ENCODE results near the gene UNC5A. TPM values are rescaled to one million over a fixed set of nuclear protein-coding genes. Genes with fewer than 3 reads are reported as not detected.

Gene UNC5A
- total RNA-seq, 2 donors from 2014 or later = 0.89 to 1.4 TPM

- peaks cover 10% of the 10 kb centered on the region for H3K4me1 Mint-ChIP-seq
- Histone ChIP-seq H3K4me3 (ENCODE audit: low read length) (no peak overlapping the region), H3K27ac (ENCODE audit: low read depth, low read length) (no peak overlapping the region), H3K4me1 (ENCODE audit: control insufficient read depth, insufficient read depth, low read length) (no peaks in the 10 kb centered on the region), H3K9me3 (ENCODE audit: control insufficient read depth, low read length) (peaks cover 9% of the 10 kb centered on the region), H3K36me3 (ENCODE audit: control insufficient read depth, insufficient read depth, low read length) (no peaks in the 10 kb centered on the region), H3K27me3 (ENCODE audit: control insufficient read depth, insufficient read depth, low read length, poor library complexity, severe bottlenecking) (no peaks in the 10 kb centered on the region), H3K9ac (ENCODE audit: extremely low read depth, low read length, poor library complexity, severe bottlenecking) (no peak overlapping the region)
- H3K27me3 Mint-ChIP-seq (ENCODE audit: insufficient read depth) = peaks cover 7% of the 10 kb centered on the region
- H3K9me3 Mint-ChIP-seq = no peaks in the 10 kb centered on the region
- no peak for TF ChIP-seq CTCF (conservative IDR thresholded peaks at IDR 0.05)
- no peak overlapping the region for H3K4me3 Mint-ChIP-seq
- 81 to 92% methylated on average over 5 to 8 of the region's 8 CpGs for WGBS, 2 experiments (ENCODE audit: insufficient coverage in 1 of 2, insufficient read length in 1 of 2)
- no peak for DNase-seq
- H3K36me3 Mint-ChIP-seq (ENCODE audit: low read depth) = no peaks in the 10 kb centered on the region
- no peak overlapping the region for H3K27ac Mint-ChIP-seq
These were observed 39.9 kb upstream of the UNC5A start for GRCh38 chr5:176770431-176770830.

DNA sequence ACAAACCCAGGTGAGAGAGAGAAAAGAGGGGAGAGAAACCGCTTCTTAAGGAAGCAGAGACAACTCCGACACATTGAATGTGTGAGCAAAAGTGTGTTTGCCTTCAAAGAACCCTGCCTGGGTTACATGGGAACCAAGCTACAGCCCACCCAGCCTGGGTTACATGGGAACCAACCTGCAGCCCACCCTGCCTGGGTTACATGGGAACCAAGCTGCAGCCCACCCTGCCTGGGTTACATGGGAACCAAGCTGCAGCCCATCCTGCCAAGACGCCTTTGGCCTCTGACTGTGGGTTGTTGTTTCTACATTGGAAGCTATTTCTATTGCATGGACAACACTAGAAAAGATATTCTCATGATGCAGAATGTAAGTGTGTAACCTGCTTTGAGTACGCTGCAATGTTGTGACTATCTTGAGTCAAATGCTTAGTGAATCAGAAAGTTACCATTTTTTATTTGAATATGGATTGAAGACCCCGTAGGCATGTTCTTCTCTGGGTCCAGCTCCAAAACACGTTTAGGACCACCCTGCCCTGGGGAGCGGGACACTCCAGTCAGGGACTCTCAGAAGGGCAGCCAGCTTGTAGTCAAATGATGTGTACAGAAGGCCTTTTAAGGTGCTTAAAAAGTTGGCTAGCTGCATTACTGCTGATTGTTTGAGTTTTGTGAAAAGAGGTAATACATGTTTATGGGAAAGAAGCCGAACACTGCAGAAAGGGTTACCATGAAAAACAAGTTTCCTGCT, 39.1 kb upstream of the UNC5A start:
- no peaks in the 10 kb centered on the region for H3K36me3 ChIP-seq (ENCODE audit: control insufficient read depth, insufficient read depth, low read length)
- no peak overlapping the region for H3K9ac ChIP-seq (ENCODE audit: extremely low read depth, low read length, poor library complexity, severe bottlenecking)
- DNase-seq = peak; percentile 28
- H3K9me3 ChIP-seq (ENCODE audit: control insufficient read depth, low read length) = peaks cover 2% of the 10 kb centered on the region
- H3K4me3 ChIP-seq (ENCODE audit: low read length) = no peak overlapping the region
- H3K4me1 ChIP-seq (ENCODE audit: control insufficient read depth, insufficient read depth, low read length) = no peaks in the 10 kb centered on the region
- WGBS, 2 experiments (ENCODE audit: insufficient coverage in 1 of 2, insufficient read length in 1 of 2) = 93 to 94% methylated on average over 5 to 8 of the region's 8 CpGs
- Mint-ChIP-seq H3K9me3 (no peaks in the 10 kb centered on the region), H3K27ac (no peak overlapping the region), H3K27me3 (ENCODE audit: insufficient read depth) (peaks cover 6% of the 10 kb centered on the region), H3K4me1 (peaks cover 10% of the 10 kb centered on the region), H3K4me3 (no peak overlapping the region), H3K36me3 (ENCODE audit: low read depth) (no peaks in the 10 kb centered on the region)
- H3K27ac ChIP-seq (ENCODE audit: low read depth, low read length) = no peak overlapping the region
- H3K27me3 ChIP-seq (ENCODE audit: control insufficient read depth, insufficient read depth, low read length, poor library complexity, severe bottlenecking) = no peaks in the 10 kb centered on the region
- no peak for TF ChIP-seq CTCF (conservative IDR thresholded peaks at IDR 0.05)

- Mint-ChIP-seq H3K4me1 (peaks cover 10% of the 10 kb centered on the region), H3K4me3 (no peak overlapping the region), H3K27me3 (ENCODE audit: insufficient read depth) (peaks cover 6% of the 10 kb centered on the region), H3K9me3 (no peaks in the 10 kb centered on the region), H3K27ac (no peak overlapping the region), H3K36me3 (ENCODE audit: low read depth) (no peaks in the 10 kb centered on the region)
- peak; percentile 31 for DNase-seq
- H3K9me3 ChIP-seq (ENCODE audit: control insufficient read depth, low read length) = no peaks in the 10 kb centered on the region
- no peaks in the 10 kb centered on the region for H3K27me3 ChIP-seq (ENCODE audit: control insufficient read depth, insufficient read depth, low read length, poor library complexity, severe bottlenecking)
- no peaks in the 10 kb centered on the region for H3K4me1 ChIP-seq (ENCODE audit: control insufficient read depth, insufficient read depth, low read length)
- H3K9ac ChIP-seq (ENCODE audit: extremely low read depth, low read length, poor library complexity, severe bottlenecking) = no peak overlapping the region
- H3K27ac ChIP-seq (ENCODE audit: low read depth, low read length) = no peak overlapping the region
- no peaks in the 10 kb centered on the region for H3K36me3 ChIP-seq (ENCODE audit: control insufficient read depth, insufficient read depth, low read length)
- 82 to 87% methylated on average over 10 to 13 of the region's 13 CpGs for WGBS, 2 experiments (ENCODE audit: insufficient coverage in 1 of 2, insufficient read length in 1 of 2)
- no peak overlapping the region for H3K4me3 ChIP-seq (ENCODE audit: low read length)
- TF ChIP-seq CTCF (conservative IDR thresholded peaks at IDR 0.05) = no peak
These were observed 37.8 kb upstream of the UNC5A start for GRCh38 chr5:176772271-176773210.

Measured in endodermal cell (in vitro differentiated cells).